GM18526 (cell line): ENCODE results near the gene NELFE.

Experiments
- POLR2A ChIP-seq: IDR thresholded peaks from 3 replicates; pipeline ENCODE4 v1.6.1; 2011; ENCODE audit not compliant: insufficient read length; ENCODE audit errors: extremely low read depth

The NELFE gene

GRCh38 chr6:31968326-31968725, 9.6 kb upstream of the NELFE start:
- no peak for TF ChIP-seq POLR2A

DNA sequence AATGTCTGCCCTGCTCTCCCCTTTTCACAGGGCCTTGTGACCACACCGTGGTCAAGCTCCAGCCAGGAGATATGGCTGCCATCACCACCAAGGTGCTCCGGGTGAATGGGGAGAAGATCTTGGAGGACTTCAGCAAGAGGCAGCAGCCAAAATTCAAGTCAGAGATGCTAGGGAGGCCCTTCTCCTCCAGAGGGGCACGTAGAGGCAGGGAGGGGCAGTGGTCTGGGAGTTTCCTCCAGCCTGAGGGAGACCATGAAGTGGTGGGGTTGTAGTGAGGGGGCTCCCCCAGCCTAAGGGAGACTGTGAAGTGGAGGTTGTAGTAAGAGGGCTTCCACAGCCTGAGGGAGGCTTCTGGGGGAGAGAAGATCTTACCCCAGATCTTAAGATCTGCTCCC, 9.2 kb upstream of the NELFE start:
- TF ChIP-seq POLR2A, result no peak

- TF ChIP-seq POLR2A, result no peak
Observed at GRCh38 chr6:31966997-31967925, 8.5 kb upstream of the NELFE start.

DNA sequence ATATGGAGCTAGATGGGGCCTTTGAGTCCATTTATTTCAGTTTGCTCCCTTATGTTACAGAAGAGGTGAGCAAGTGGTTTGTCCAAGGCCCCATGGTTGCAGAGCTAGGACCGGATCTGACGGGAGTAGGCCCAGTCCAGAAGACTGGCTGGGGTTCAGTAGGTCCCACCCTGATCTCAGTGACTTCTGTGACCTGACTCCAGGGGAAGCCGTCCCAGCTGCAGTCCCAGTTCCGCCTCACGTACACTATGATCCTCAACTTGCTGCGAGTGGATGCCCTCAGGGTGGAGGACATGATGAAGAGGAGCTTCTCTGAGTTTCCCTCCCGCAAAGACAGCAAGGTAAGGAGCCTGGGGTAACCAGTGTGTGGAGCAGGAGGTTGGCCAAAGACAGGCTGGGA, 7.7 kb upstream of the NELFE start:
- no peak for TF ChIP-seq POLR2A

GRCh38 chr6:31965700-31966099, 6.9 kb upstream of the NELFE start:
- TF ChIP-seq POLR2A, result no peak

GRCh38 chr6:31963921-31964320, 5.2 kb upstream of the NELFE start:
- TF ChIP-seq POLR2A, result no peak

DNA sequence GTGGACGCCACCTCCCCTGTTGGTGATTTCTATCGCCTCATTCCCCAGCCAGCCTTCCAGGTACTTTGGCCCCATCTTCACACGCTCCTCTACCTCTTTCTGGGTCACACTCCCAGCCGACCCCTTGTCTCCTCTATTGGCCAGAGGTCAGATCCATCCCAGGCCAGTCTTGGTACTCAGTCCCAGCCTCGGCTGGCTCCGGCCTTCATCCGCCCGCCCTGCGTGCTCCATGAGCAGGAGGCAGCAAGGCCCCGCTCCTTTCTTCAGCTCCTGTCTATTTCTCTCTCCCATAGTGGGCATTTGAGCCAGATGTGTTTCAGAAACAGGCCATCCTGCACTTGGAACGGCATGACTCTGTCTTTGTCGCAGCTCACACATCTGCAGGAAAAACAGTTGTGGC, 2.8 kb upstream of the NELFE start:
- TF ChIP-seq POLR2A, result no peak

GRCh38 chr6:31958412-31958740, 395 bp downstream of the NELFE start:
- no peak for TF ChIP-seq POLR2A

DNA sequence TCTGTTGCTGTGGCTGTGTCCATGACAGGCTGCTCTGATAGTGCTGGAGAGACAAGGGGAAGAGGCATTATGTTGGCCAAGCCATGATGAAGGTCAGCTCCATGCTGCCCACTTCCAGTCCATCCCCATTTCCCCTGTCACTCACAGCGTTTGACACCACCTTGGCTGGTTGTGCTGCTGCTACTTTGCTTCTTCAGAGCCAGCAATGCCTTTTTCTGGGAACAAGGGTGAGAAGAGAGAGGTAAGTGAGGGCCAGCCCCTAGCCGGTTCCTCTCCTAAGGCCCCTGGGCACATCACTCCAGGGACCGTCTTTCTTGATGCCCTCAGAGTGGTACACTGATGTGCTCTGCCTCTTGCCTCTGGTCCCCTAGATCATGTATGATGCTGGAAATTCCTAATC, 2.0 kb downstream of the NELFE start:
- TF ChIP-seq POLR2A, result no peak

DNA sequence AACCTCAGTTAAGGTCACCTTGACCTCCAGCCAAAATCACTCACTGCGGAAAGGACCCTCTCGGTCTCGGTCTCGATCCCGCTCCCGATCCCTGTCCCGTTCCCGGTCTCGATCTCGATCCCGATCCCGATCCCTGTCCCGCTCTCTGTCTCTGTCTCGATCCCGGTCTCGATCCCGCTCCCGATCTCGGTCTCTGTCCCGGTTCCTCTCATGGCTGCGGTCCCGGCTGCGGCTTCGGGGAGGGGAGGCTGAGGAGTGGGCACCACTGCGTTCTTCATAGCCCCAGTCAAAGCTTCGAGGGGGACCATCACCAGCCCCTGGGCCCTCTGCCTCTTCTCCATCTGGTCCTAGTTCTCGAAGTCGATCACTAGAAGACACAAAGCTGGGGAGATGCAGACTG, 4.3 kb downstream of the NELFE start:
- TF ChIP-seq POLR2A, result no peak

DNA sequence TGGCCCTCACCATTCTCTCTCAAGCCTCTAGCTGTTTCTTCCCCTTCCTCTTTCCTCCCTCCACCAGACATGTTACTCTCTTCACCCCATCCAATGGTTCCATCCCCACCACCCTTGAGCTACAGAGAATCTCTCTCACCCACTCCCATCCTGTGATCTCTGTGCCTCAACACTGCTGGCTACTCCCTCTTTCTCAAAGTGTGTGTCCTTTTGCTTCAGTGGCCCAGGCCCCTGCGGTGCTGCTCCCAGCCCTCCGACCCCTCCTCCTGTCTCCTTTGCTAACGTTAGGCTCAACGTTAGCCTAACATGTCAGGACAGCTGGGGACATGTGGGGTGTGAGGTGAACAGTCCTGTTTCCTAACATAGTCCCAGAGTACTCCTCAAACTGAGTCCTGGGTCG, 5.9 kb downstream of the NELFE start:
- TF ChIP-seq POLR2A, result no peak

- no peak for TF ChIP-seq POLR2A
Observed at GRCh38 chr6:31952140-31952805, 6.5 kb downstream of the NELFE start.

- no peak for TF ChIP-seq POLR2A
Observed at GRCh38 chr6:31949926-31950548, 8.7 kb downstream of the NELFE start.

DNA sequence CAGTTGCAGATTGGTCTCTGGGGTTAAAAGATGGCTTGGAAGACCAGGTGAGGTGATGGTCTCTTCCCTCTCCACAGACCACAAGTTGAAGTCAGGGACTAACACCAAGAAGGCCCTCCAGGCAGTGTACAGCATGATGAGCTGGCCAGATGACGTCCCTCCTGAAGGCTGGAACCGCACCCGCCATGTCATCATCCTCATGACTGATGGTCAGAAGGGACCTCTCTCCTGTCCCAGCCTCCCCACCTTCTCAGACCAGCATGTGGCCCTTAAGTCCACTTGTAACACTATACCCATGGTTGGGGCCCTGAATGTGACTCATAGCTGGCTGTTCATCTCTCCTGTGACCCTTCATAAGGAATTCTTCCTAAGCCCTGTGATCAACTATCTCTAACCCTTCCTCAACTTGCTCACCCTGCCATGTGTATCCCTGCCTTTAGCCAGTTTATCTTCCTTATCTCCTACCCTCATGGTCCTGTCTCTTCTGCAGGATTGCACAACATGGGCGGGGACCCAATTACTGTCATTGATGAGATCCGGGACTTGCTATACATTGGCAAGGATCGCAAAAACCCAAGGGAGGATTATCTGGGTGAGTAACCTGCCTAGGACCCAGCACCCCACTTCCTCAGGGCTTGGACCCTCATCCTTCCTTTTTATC, 9.9 kb downstream of the NELFE start:
- TF ChIP-seq POLR2A, result no peak

- TF ChIP-seq POLR2A, result no peak
Observed at GRCh38 chr6:31948306-31948705, 10.5 kb downstream of the NELFE start.

GRCh38 chr6:31947864-31948263, 10.9 kb downstream of the NELFE start:
- TF ChIP-seq POLR2A, result no peak
